Colonic mucosa (tissue), 4 donors: Measurements from ENCODE around the gene PDE4D. TPM values are rescaled to one million over a fixed set of nuclear protein-coding genes. Genes with fewer than 3 reads are reported as not detected.
"Not testable (repeated sequence)": the region's sequence is repeated elsewhere in the genome, so short reads cannot be mapped to it uniquely, and the experiment has no call there.

ENCODE experiments used
- DNase-seq: peaks from one replicate; pipeline ENCODE4 v3.0.0-alpha.2; 2020
- H3K27ac ChIP-seq: fragments of 200-600 bp; one replicate; pipeline ENCODE4 v1.8.0; 2021
- H3K27me3 ChIP-seq: fragments of 200-600 bp; one replicate; pipeline ENCODE4 v1.8.0; 2021
- H3K36me3 ChIP-seq: fragments of 200-600 bp; one replicate; pipeline ENCODE4 v1.8.0; 2021
- H3K4me1 ChIP-seq: fragments of 200-600 bp; one replicate; pipeline ENCODE4 v1.8.0; 2021; ENCODE audit warnings: mild to moderate bottlenecking
- H3K4me3 ChIP-seq: fragments of 200-600 bp; one replicate; pipeline ENCODE4 v1.8.0; 2021
- H3K9ac ChIP-seq, 2 donors: one replicate each; pipeline ENCODE4 v1.7.0; 2013; ENCODE audit warnings: control low read depth in 2 of 2, low read depth in 2 of 2, low read length in 2 of 2
- H3K9me3 ChIP-seq: fragments of 200-600 bp; one replicate; pipeline ENCODE4 v1.8.0; 2021
- CTCF ChIP-seq: fragments of 200-600 bp; IDR thresholded peaks from one replicate; pipeline ENCODE4 v1.8.0; 2022; ENCODE audit warnings: antibody characterized with exemption, mild to moderate bottlenecking
- intact Hi-C: fragments of 100-400 bp; cut with DNase I; formaldehyde crosslinking; loops from one replicate; pipeline ENCODE4 v1.14.1; 2022
- total RNA-seq, 2 donors: library from RNA; stranded (reverse); fragmentation: NEBNext Ultra II Directional in 1 of 2; extraction: Animal tissue kit (Norgen Biotek cat#: 25700) in 1 of 2; gene quantifications; one replicate each; pipeline ENCODE4 v1.2.1, GENCODE V29; 2021
- donor health status: healthy.
- donor health status: DM: no; HTN: no; CAD: no.
- donor health status: DM: no; HTN: no; CAD: no.

The PDE4D gene
- total RNA-seq, 2 donors from 2014 or later: 23.1 to 53.7 TPM

- no peaks in the 10 kb centered on the region for H3K9me3 ChIP-seq
- H3K9ac ChIP-seq: no peak overlapping the region
- H3K4me3 ChIP-seq: no peak overlapping the region
- H3K4me1 ChIP-seq: no peaks in the 10 kb centered on the region
- no peak for TF ChIP-seq CTCF
- no peak overlapping the region for H3K27ac ChIP-seq
- no peaks in the 10 kb centered on the region for H3K36me3 ChIP-seq
- DNase-seq: no peak
- no peaks in the 10 kb centered on the region for H3K27me3 ChIP-seq
- intact Hi-C loops: no loop called here
These were observed 931.8 kb downstream of the PDE4D start for GRCh38 chr5:58961631-58962280.

GRCh38 chr5:58958701-58959100 is 934.8 kb downstream of the PDE4D start:
- TF ChIP-seq CTCF: no peak
- Histone ChIP-seq H3K4me1 (no peaks in the 10 kb centered on the region), H3K27me3 (no peaks in the 10 kb centered on the region), H3K9me3 (no peaks in the 10 kb centered on the region), H3K9ac (no peak overlapping the region), H3K36me3 (no peaks in the 10 kb centered on the region), H3K27ac (no peak overlapping the region), H3K4me3 (no peak overlapping the region)
- intact Hi-C loops: no loop called here
- no peak for DNase-seq

- DNase-seq, H3K27me3 ChIP-seq, H3K27ac ChIP-seq, H3K4me3 ChIP-seq, H3K9me3 ChIP-seq, H3K36me3 ChIP-seq, intact Hi-C loops, H3K4me1 ChIP-seq, H3K9ac ChIP-seq: not testable (repeated sequence)
These were observed 940.3 kb downstream of the PDE4D start for GRCh38 chr5:58953218-58953617.

GRCh38 chr5:58950224-58950623 is 943.3 kb downstream of the PDE4D start:
- H3K9me3 ChIP-seq: no peaks in the 10 kb centered on the region
- intact Hi-C loops: no loop called here
- no peak overlapping the region for H3K4me3 ChIP-seq
- H3K4me1 ChIP-seq: no peaks in the 10 kb centered on the region
- TF ChIP-seq CTCF: no peak
- no peak for DNase-seq
- H3K27me3 ChIP-seq: no peaks in the 10 kb centered on the region
- H3K27ac ChIP-seq: no peak overlapping the region
- no peaks in the 10 kb centered on the region for H3K36me3 ChIP-seq
- H3K9ac ChIP-seq: no peak overlapping the region

- no peaks in the 10 kb centered on the region for H3K9me3 ChIP-seq
- no peak overlapping the region for H3K4me3 ChIP-seq
- no peaks in the 10 kb centered on the region for H3K4me1 ChIP-seq
- H3K9ac ChIP-seq: no peak overlapping the region
- H3K27me3 ChIP-seq: no peaks in the 10 kb centered on the region
- no peak overlapping the region for H3K27ac ChIP-seq
- H3K36me3 ChIP-seq: no peaks in the 10 kb centered on the region
- intact Hi-C loops: no loop called here
- no peak for TF ChIP-seq CTCF
- DNase-seq: no peak
These were observed 947.3 kb downstream of the PDE4D start for GRCh38 chr5:58946230-58946629.

GRCh38 chr5:58944221-58944620 is 949.3 kb downstream of the PDE4D start:
- H3K9ac ChIP-seq: no peak overlapping the region
- H3K4me1 ChIP-seq: no peaks in the 10 kb centered on the region
- no peaks in the 10 kb centered on the region for H3K27me3 ChIP-seq
- no peak for DNase-seq
- intact Hi-C loops: no loop called here
- H3K4me3 ChIP-seq: no peak overlapping the region
- no peaks in the 10 kb centered on the region for H3K9me3 ChIP-seq
- TF ChIP-seq CTCF: no peak
- H3K36me3 ChIP-seq: no peaks in the 10 kb centered on the region
- no peak overlapping the region for H3K27ac ChIP-seq
